HG02970 (cell line): ENCODE results near the gene CNST.
"Not testable (repeated sequence)": the region's sequence is repeated elsewhere in the genome, so short reads cannot be mapped to it uniquely, and the experiment has no call there.

Source experiments
- ATAC-seq: cut with Tn5 transposase; IDR thresholded peaks from one replicate; pipeline ENCODE4 v1.9.1; 2021; ENCODE audit warnings: mild to moderate bottlenecking, moderate library complexity, moderate number of reproducible peaks; ENCODE audit not compliant: unreplicated experiment, low FRiP score

CNST gene

GRCh38 chr1:246699095-246699735, 133.0 kb downstream of the CNST start:
- peak; percentile 95 for ATAC-seq

GRCh38 chr1:246703581-246703980, 137.3 kb downstream of the CNST start:
- ATAC-seq, result no peak

GRCh38 chr1:246705368-246705767, 139.1 kb downstream of the CNST start:
- ATAC-seq, result no peak

GRCh38 chr1:246708166-246708565, 141.9 kb downstream of the CNST start:
- ATAC-seq, result no peak

GRCh38 chr1:246709196-246709595, 142.9 kb downstream of the CNST start:
- no peak for ATAC-seq

- no peak for ATAC-seq
Measured at GRCh38 chr1:246709835-246710234, 143.6 kb downstream of the CNST start.

GRCh38 chr1:246711548-246712003, 145.3 kb downstream of the CNST start:
- no peak for ATAC-seq

GRCh38 chr1:246712428-246712827, 146.2 kb downstream of the CNST start:
- ATAC-seq, result not testable (repeated sequence)
